GM12801 (cell line): ENCODE measurements around the gene ESPNL.

Experiments used
- TF ChIP-seq, protein P1 (sequence below): IDR thresholded peaks from one replicate; pipeline ENCODE4 v1.5.1; 2011; ENCODE audit warnings: control low read depth; ENCODE audit not compliant: insufficient read length; ENCODE audit errors: extremely low read depth

Gene ESPNL

GRCh38 chr2:238097201-238097987 is 2.7 kb upstream of the ESPNL start:
- TF ChIP-seq, protein P1, sequence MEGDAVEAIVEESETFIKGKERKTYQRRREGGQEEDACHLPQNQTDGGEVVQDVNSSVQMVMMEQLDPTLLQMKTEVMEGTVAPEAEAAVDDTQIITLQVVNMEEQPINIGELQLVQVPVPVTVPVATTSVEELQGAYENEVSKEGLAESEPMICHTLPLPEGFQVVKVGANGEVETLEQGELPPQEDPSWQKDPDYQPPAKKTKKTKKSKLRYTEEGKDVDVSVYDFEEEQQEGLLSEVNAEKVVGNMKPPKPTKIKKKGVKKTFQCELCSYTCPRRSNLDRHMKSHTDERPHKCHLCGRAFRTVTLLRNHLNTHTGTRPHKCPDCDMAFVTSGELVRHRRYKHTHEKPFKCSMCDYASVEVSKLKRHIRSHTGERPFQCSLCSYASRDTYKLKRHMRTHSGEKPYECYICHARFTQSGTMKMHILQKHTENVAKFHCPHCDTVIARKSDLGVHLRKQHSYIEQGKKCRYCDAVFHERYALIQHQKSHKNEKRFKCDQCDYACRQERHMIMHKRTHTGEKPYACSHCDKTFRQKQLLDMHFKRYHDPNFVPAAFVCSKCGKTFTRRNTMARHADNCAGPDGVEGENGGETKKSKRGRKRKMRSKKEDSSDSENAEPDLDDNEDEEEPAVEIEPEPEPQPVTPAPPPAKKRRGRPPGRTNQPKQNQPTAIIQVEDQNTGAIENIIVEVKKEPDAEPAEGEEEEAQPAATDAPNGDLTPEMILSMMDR, result no peak

- TF ChIP-seq, protein P1, result no peak
These were observed 1.9 kb upstream of the ESPNL start for GRCh38 chr2:238097988-238098871.

GRCh38 chr2:238098901-238099713 is 1.0 kb upstream of the ESPNL start:
- TF ChIP-seq, protein P1, result no peak

- TF ChIP-seq, protein P1, result no peak
These were observed 459 bp upstream of the ESPNL start for GRCh38 chr2:238099714-238100048.

DNA sequence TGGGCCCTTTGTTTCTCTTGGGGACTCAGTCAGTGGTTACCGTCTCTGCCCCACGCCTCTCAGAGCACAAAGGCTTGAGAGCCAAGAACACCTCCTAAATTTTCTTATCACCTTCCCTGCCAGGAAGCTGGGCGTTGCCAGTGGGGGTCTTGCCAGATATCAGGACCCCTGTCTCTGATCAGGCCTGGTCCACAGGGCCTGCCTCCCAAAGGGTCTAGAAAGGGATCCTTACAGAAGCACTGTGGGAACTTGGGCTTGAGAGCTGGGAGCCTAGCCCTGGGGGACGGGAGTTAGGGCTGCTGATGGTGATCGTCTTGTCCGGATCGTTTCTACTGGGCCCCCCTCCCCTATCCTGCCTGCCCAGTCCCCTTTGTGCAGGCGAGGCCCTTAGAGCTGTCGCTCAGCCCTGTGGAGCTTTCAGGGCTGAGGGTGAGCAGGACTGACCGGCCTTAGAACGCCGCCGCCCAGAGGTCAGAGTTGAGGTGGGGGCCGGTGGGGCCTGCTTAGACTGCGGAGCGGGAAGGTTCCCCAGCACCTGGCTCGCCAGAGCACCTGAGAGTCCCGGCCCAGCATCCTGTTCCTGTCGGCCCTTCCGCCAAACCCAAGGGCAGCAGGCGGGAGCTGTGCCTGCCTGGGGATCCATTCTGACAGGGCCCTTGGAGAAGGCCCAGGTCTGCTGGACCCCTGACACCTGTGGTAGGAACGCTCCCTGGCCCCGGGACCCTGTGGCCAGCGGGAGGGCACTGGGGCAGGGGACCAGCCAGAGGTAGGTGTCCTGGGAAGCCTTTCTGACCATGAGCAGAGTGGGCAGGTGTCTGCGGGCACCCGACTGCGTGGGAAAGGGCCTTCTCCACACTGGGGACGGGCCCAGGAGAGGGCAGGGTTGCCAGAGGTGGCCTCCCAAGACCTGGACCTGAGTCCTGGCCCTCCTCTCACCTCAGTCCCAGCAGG is 956 bp downstream of the ESPNL start:
- TF ChIP-seq, protein P1, result no peak

DNA sequence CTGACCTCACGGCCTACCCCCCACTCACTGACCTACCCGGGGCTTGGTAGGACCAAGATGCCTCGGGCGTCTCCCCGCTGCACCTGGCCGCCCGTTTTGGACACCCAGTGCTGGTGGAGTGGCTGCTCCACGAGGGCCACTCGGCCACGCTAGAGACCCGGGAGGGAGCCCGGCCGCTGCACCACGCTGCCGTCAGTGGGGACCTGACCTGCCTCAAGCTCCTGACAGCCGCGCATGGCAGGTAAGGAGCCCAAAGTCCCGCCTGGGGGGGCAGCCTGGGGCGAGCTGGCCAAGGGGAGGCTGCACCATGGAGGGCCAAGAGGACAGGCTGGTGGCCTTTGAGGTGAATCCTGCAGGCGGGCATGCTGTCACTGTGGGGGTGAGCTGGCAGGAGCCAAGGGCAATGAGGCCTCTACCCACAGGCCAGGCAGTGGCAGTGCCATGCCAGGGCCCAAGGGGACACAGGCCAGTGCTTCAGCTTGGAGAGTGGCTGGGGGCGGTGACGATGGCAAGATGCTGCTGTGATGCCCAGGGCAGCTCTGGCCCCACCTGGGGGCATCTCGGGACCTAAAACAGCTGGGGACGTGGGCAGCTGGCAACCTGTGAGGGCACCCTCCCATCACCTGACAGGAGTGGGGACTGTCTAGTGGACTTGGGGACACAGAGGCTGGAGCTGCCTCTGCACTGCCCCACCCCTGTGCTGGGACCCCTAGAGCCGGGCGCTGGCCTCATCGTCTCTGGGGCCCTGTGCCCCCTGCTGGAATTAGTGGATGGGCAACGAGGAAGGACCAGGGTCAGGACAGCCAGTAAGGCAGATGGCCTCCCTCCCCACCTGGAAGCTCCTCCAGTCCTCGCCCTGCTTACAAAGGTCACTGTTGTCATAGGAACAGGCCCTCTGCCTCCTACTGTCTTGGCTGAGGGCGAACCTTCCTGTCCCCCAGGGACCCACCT is 2.0 kb downstream of the ESPNL start:
- TF ChIP-seq, protein P1, result no peak
